ENCODE measurements around the gene ARF1.

- no peak for TF ChIP-seq TAF1 (IDR thresholded peaks at IDR 0.05; ENCODE audit: low read depth, low read length)
- TF ChIP-seq CHD2 (IDR thresholded peaks at IDR 0.05; ENCODE audit: low read length), result no peak
- TF ChIP-seq CTCF (IDR thresholded peaks at IDR 0.05; ENCODE audit: control extremely low read depth in 1 of 3, insufficient read depth in 1 of 3, low read depth in 1 of 3, low read length in 3 of 3), result no peak
- no peak for TF ChIP-seq SP1 (IDR thresholded peaks at IDR 0.05; ENCODE audit: low read depth, low read length)
- TF ChIP-seq EP300 (IDR thresholded peaks at IDR 0.05; ENCODE audit: borderline replicate concordance in 1 of 2, low read depth in 2 of 2, low read length in 2 of 2), result no peak
- TF ChIP-seq EZH2 (IDR thresholded peaks at IDR 0.05; ENCODE audit: low read depth, low read length, severe bottlenecking), result no peak
- TF ChIP-seq RBBP5 (IDR thresholded peaks at IDR 0.05; ENCODE audit: borderline replicate concordance, low read depth, low read length), result no peak
Measured at GRCh38 chr1:228096416-228097332, 14.2 kb downstream of the ARF1 start.
